HepG2 (cell line): Measurements from ENCODE around the gene CFAP100. TPM values are rescaled to one million over a fixed set of nuclear protein-coding genes. Genes with fewer than 3 reads are reported as not detected.

Experiments used
- CCDC6 ChIP-seq: sonication (generic); formaldehyde crosslinking; IDR thresholded peaks from 2 replicates; pipeline ENCODE4 v1.8.1; 2022; ENCODE audit warnings: mild to moderate bottlenecking, missing genetic modification reagents, moderate library complexity
- ETS1 ChIP-seq: sonication (generic); formaldehyde crosslinking; IDR thresholded peaks from 2 replicates; pipeline ENCODE4 v1.4.0; 2020; ENCODE audit warnings: missing genetic modification reagents
- GPBP1L1 ChIP-seq: sonication (generic); formaldehyde crosslinking; IDR thresholded peaks from 2 replicates; pipeline ENCODE4 v1.5.0; 2020; ENCODE audit warnings: mild to moderate bottlenecking, missing genetic modification reagents
- HMGA1 ChIP-seq: sonication (generic); formaldehyde crosslinking; conservative IDR thresholded peaks from 2 replicates; pipeline ENCODE4 v1.4.0; 2020; ENCODE audit warnings: missing genetic modification reagents
- KAT7 ChIP-seq: IDR thresholded peaks from 2 replicates; pipeline ENCODE4 v1.6.1; 2018; ENCODE audit warnings: borderline replicate concordance, missing compliant biosample characterization
- KMT2B ChIP-seq: IDR thresholded peaks from 2 replicates; pipeline ENCODE4 v1.6.1; 2016; ENCODE audit warnings: missing genetic modification reagents, missing compliant biosample characterization
- NR2C2 ChIP-seq: sonication (generic); formaldehyde crosslinking; IDR thresholded peaks from 2 replicates; pipeline ENCODE4 v1.4.0; 2020; ENCODE audit warnings: missing genetic modification reagents, mild to moderate bottlenecking, moderate library complexity, borderline replicate concordance
- PATZ1 ChIP-seq: sonication (generic); formaldehyde crosslinking; IDR thresholded peaks from 2 replicates; pipeline ENCODE4 v1.4.0; 2020; ENCODE audit warnings: missing genetic modification reagents
- REPIN1 ChIP-seq: sonication (generic); formaldehyde crosslinking; IDR thresholded peaks from 2 replicates; pipeline ENCODE4 v1.8.0; 2022; ENCODE audit warnings: missing genetic modification reagents, low read depth, mild to moderate bottlenecking, borderline replicate concordance
- SOX6 ChIP-seq, 2 experiments: fragments of 450-650 bp in 1 of 2; sonication (generic) in 1 of 2; formaldehyde crosslinking in 1 of 2; IDR thresholded peaks; 2 replicates each; pipeline versions ENCODE4 v1.4.0 to v1.6.1; 2017 to 2020; ENCODE audit warnings: antibody characterized with exemption in 1 of 2, mild to moderate bottlenecking in 1 of 2, missing genetic modification reagents in 1 of 2
- SP140L ChIP-seq: sonication (generic); formaldehyde crosslinking; IDR thresholded peaks from 2 replicates; pipeline ENCODE4 v1.4.0; 2020; ENCODE audit warnings: missing genetic modification reagents, borderline replicate concordance
- THAP9 ChIP-seq: sonication (generic); formaldehyde crosslinking; IDR thresholded peaks from 2 replicates; pipeline ENCODE4; 2020; ENCODE audit warnings: missing genetic modification reagents, mild to moderate bottlenecking, borderline replicate concordance
- ZMAT5 ChIP-seq: sonication (generic); formaldehyde crosslinking; IDR thresholded peaks from 2 replicates; pipeline ENCODE4 v1.5.0; 2020; ENCODE audit warnings: mild to moderate bottlenecking, low read depth, missing genetic modification reagents, borderline replicate concordance
- ZNF816 ChIP-seq: sonication (generic); formaldehyde crosslinking; IDR thresholded peaks from 2 replicates; pipeline ENCODE4 v1.8.0; 2022; ENCODE audit warnings: missing genetic modification reagents, mild to moderate bottlenecking, borderline replicate concordance
- ZSCAN12 ChIP-seq: sonication (generic); formaldehyde crosslinking; IDR thresholded peaks from 2 replicates; pipeline ENCODE4 v1.9.0; 2021; ENCODE audit warnings: mild to moderate bottlenecking, missing genetic modification reagents
- ZSCAN31 ChIP-seq: sonication (generic); formaldehyde crosslinking; IDR thresholded peaks from 2 replicates; pipeline ENCODE4 v1.5.0; 2020; ENCODE audit warnings: low read depth, mild to moderate bottlenecking, missing genetic modification reagents
- polyA plus RNA-seq, 8 experiments: library from polyadenylated mRNA; depleted of rRNA in 3 of 8; stranded (reverse) in 7 of 8; unstranded in 1 of 8; fragments of >200 nt; fragmentation: Illumina TruSeq in 4 of 8; extraction: Trizol in 4 of 8; gene quantifications; 2 replicates each; pipeline versions ENCODE4 v1.2.1 to v1.2.3, GENCODE V29; 2011 to 2016; ENCODE audit warnings: low read depth in 4 of 8, missing spikeins in 1 of 8, mixed read lengths in 1 of 8; ENCODE audit not compliant: insufficient read depth in 1 of 8
- total RNA-seq, 5 experiments: library from RNA; depleted of rRNA; stranded (reverse); fragments of >200 nt; fragmentation: Illumina TruSeq; extraction: Trizol; gene quantifications; 2 replicates each; pipeline ENCODE4 v1.2.3, GENCODE V29; 2016; ENCODE audit warnings: low read depth in 1 of 5
- TF ChIP-seq, protein P1 (sequence below): IDR thresholded peaks from 2 replicates; pipeline ENCODE4 v1.6.1; 2012; ENCODE audit warnings: low read depth, low read length, improper control_type of control experiment

The CFAP100 gene
- total and polyA plus RNA-seq, 2 of the 13 experiments (the other 11 are each of a cell fraction or from before 2014, with no cell fraction given) = 0.32 TPM; not detected in 1

GRCh38 chr3:126389112-126389793 is 5.5 kb upstream of the CFAP100 start (continued):
- TF ChIP-seq ETS1 (CRISPR knock-in tag) = no peak
- TF ChIP-seq REPIN1 (CRISPR knock-in tag) = peak; percentile 81; the same call in 1 of the 2 replicates
- TF ChIP-seq, protein P1, sequence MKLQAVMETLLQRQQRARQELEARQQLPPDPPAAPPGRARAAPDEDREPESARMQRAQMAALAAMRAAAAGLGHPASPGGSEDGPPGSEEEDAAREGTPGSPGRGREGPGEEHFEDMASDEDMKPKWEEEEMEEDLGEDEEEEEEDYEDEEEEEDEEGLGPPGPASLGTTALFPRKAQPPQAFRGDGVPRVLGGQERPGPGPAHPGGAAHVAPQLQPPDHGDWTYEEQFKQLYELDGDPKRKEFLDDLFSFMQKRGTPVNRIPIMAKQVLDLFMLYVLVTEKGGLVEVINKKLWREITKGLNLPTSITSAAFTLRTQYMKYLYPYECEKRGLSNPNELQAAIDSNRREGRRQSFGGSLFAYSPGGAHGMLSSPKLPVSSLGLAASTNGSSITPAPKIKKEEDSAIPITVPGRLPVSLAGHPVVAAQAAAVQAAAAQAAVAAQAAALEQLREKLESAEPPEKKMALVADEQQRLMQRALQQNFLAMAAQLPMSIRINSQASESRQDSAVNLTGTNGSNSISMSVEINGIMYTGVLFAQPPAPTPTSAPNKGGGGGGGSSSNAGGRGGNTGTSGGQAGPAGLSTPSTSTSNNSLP = no peak
- peak; percentile 91; the same call in 1 of the 2 replicates for TF ChIP-seq KAT7 (CRISPR knock-in tag)
- TF ChIP-seq ZNF816 (CRISPR knock-in tag) = no peak
- TF ChIP-seq HMGA1 (CRISPR knock-in tag) = no peak
- peak; percentile 77; the same call in 1 of the 2 replicates for TF ChIP-seq ZSCAN31 (CRISPR knock-in tag)
- no peak for TF ChIP-seq ZMAT5 (CRISPR knock-in tag)
- TF ChIP-seq KMT2B (CRISPR knock-in tag) = no peak
- TF ChIP-seq GPBP1L1 = no peak
- TF ChIP-seq SP140L (CRISPR knock-in tag) = no peak; the same call in 1 of the 2 replicates
- TF ChIP-seq PATZ1 (CRISPR knock-in tag) = peak; percentile 22; the same call in 1 of the 2 replicates
- TF ChIP-seq ZSCAN12 (CRISPR knock-in tag) = no peak
- TF ChIP-seq THAP9 (CRISPR knock-in tag) = no peak
- peak; percentile 58 for TF ChIP-seq NR2C2 (CRISPR knock-in tag)
- peak; percentile 87; the same call in 1 of the 2 replicates for TF ChIP-seq CCDC6 (CRISPR knock-in tag)
- no peak for TF ChIP-seq SOX6 (IDR thresholded peaks at IDR 0.05)
- TF ChIP-seq SOX6 (CRISPR knock-in tag; IDR thresholded peaks at IDR 0.05) = peak; percentile 73
